ENCODE measurements around the gene CRYBG1. TPM values are rescaled to one million over a fixed set of nuclear protein-coding genes. Genes with fewer than 3 reads are reported as not detected.

The CRYBG1 gene
- total and polyA plus RNA-seq, 2 of the 13 experiments (the other 11 are each of a cell fraction or from before 2014, with no cell fraction given) = 10.1 to 21.9 TPM

- no peak overlapping the region for H3K27ac ChIP-seq (ENCODE audit: extremely low read length, insufficient read depth, low read length)
- no peaks in the 10 kb centered on the region for H3K79me2 ChIP-seq (ENCODE audit: insufficient read depth, low read length)
- no TSS peak for BruUV-seq (replicated peaks)
- H3K9ac ChIP-seq (ENCODE audit: insufficient read depth, low read depth, low read length) = no peak overlapping the region
- no peaks in the 10 kb centered on the region for H4K20me1 ChIP-seq (ENCODE audit: insufficient read depth, low read length)
- no peak overlapping the region for H3K4me2 ChIP-seq (ENCODE audit: low read depth, low read length)
- DNase-seq (ENCODE audit: low spot score) (no peak), FAIRE-seq (no peak), ATAC-seq (no peak)
- intact Hi-C loops (cut with micrococcal nuclease; ENCODE audit: unreplicated experiment) (no loop called here), in situ Hi-C loops (cut with HindIII; ENCODE audit: extremely low pct_ligation_motif_present, low pct_unique_long_range_greater_than_20kb) (no loop called here)
- ChIA-PET CTCF (ENCODE audit: low intra/inter-chr PET ratio, low total read pairs) (no interaction called here), POLR2A (no interaction called here)
- TF ChIP-seq DDIT3 (CRISPR knock-in tag; IDR thresholded peaks at IDR 0.05) (no peak), RBM39 (IDR thresholded peaks at IDR 0.05; ENCODE audit: low read depth, low read length, poor library complexity, severe bottlenecking) (no peak), ZNF333 (CRISPR knock-in tag; IDR thresholded peaks at IDR 0.05; ENCODE audit: borderline replicate concordance) (no peak), ELF1 (CRISPR knock-in tag; IDR thresholded peaks at IDR 0.05) (no peak), ZBTB37 (CRISPR knock-in tag; IDR thresholded peaks at IDR 0.05) (no peak), ATM (IDR thresholded peaks at IDR 0.05; ENCODE audit: borderline replicate concordance) (no peak), MIER2 (CRISPR knock-in tag; IDR thresholded peaks at IDR 0.05) (no peak), AGO1 (IDR thresholded peaks at IDR 0.05; ENCODE audit: low read depth, low read length, poor library complexity, severe bottlenecking) (no peak), HOXD1 (CRISPR knock-in tag; IDR thresholded peaks at IDR 0.05) (no peak), PATZ1 (CRISPR knock-in tag; IDR thresholded peaks at IDR 0.05) (no peak), ARNTL (CRISPR knock-in tag; IDR thresholded peaks at IDR 0.05) (no peak), ZMYM4 (CRISPR knock-in tag; IDR thresholded peaks at IDR 0.05) (no peak)
- H3K36me3 ChIP-seq (replicated peaks in 1 of 2; ENCODE audit: control insufficient read depth in 1 of 2, insufficient read depth in 2 of 2, low read length in 2 of 2) = no peaks in the 10 kb centered on the region; a peak in 1 of 5 replicates
- no peaks in the 10 kb centered on the region for H3K4me1 ChIP-seq (ENCODE audit: insufficient read depth, low read length)
- no peak overlapping the region for H2AFZ ChIP-seq (ENCODE audit: low read length)
- H3K4me3 ChIP-seq (replicated peaks in 1 of 3; ENCODE audit: insufficient read depth in 1 of 3, low read depth in 2 of 3, low read length in 3 of 3) = no peak overlapping the region
- no peaks in the 10 kb centered on the region for H3K9me3 ChIP-seq (ENCODE audit: low read length)
- 92% methylated on average over 2 of the region's 2 CpGs for WGBS (ENCODE audit: low lambda C conversion rate)
- no peaks in the 10 kb centered on the region for H3K27me3 ChIP-seq (ENCODE audit: control insufficient read depth in 1 of 2, insufficient read depth in 2 of 2, low read length in 2 of 2)
Measured at GRCh38 chr6:106611030-106611429, 250.5 kb downstream of the CRYBG1 start.
